Pancreas (tissue), 10 donors: ENCODE measurements around the gene LGALS3BP. TPM values are rescaled to one million over a fixed set of nuclear protein-coding genes. Genes with fewer than 3 reads are reported as not detected.
"Not testable (repeated sequence)": the region's sequence is repeated elsewhere in the genome, so short reads cannot be mapped to it uniquely, and the experiment has no call there.

ENCODE experiments used
- ATAC-seq, 4 donors: fragments of 200-7000 bp; cut with Tn5 transposase; one replicate each; pipeline versions ENCODE4 v1.8.0 to v1.9.1; 2020; ENCODE audit warnings: mild to moderate bottlenecking in 4 of 4, moderate library complexity in 4 of 4
- DNase-seq, 6 donors: peaks; one replicate each; pipeline ENCODE4 v3.0.0-alpha.2; 2020
- FAIRE-seq: peaks from 2 replicates; lab custom pipeline; 2012; peaks lifted over from hg19 to GRCh38; lab: Jason Lieb, UNC
- H3K27ac ChIP-seq, 4 donors: fragments of 200-600 bp; sonication (generic); 1 replicate in 3 of 4; 2 replicates in 1 of 4; pipeline versions ENCODE4 v1.5.0 to v1.8.0; 2020
- H3K27me3 ChIP-seq, 4 donors: fragments of 200-600 bp; one replicate each; pipeline ENCODE4 v1.8.0; 2021
- H3K36me3 ChIP-seq, 3 donors: fragments of 200-600 bp; sonication (generic) in 1 of 3; one replicate each; pipeline versions ENCODE4 v1.5.0 to v1.8.0; 2020 to 2021
- H3K4me1 ChIP-seq, 3 donors: fragments of 200-600 bp; one replicate each; pipeline ENCODE4 v1.8.0; 2021
- H3K4me3 ChIP-seq, 4 donors: fragments of 200-600 bp; sonication (generic) in 2 of 4; one replicate each; pipeline versions ENCODE4 v1.5.0 to v1.8.0; 2020 to 2021
- H3K9me3 ChIP-seq, 4 donors: fragments of 200-600 bp; one replicate each; pipeline ENCODE4 v1.8.0; 2021
- CTCF ChIP-seq, 4 donors: fragments of 200-600 bp; sonication (generic) in 3 of 4; IDR thresholded peaks; one replicate each; pipeline versions ENCODE4 v1.5.0 to v1.8.0; 2021; ENCODE audit warnings: antibody characterized with exemption in 4 of 4
- WGBS, 2 donors: extraction: QIAGEN DNeasy Blood & Tissue Kit; methylation state at CpG; one replicate each; pipeline ENCODE4 v1.1.7; 2013; 5-methylcytosine and 5-hydroxymethylcytosine counted together
- intact Hi-C, 3 donors: fragments of 100-400 bp; cut with DNase I; formaldehyde crosslinking; loops; one replicate each; pipeline versions ENCODE4 v1.11.1 to v1.14.2; 2022
- polyA plus RNA-seq, 2 donors: library from polyadenylated mRNA; stranded (reverse); fragments of 200-250 nt; gene quantifications; one replicate each; pipeline ENCODE4 v1.2.3, GENCODE V29; 2013
- total RNA-seq, 6 donors: library from RNA; stranded (reverse); fragmentation: NEBNext Ultra II Directional in 4 of 6; extraction: Animal tissue kit (Norgen Biotek cat#: 25700) in 4 of 6; gene quantifications; one replicate each; pipeline versions ENCODE4 v1.2.1 to v1.2.4, GENCODE V29; 2021 to 2023
- donor health status: healthy with polysubstance abuse.
- donor health status: DM: no; HTN: no; CAD: no; lungs with moderate emphysema.
- donor health status: DM: no; HTN: no; CAD: no.
- donor health status: control.
- donor health status: control.
- donor health status: Bipolar disorder and iron deficiency.
- donor health status: DM: yes; HTN: yes; CAD: no.
- donor health status: DM: no; HTN: no; CAD: no.
- donor health status: DM: no; HTN: no; CAD: no.
- donor health status: DM: yes; HTN: yes; CAD: no.

Gene LGALS3BP
- total and polyA plus RNA-seq, 8 donors = 35.3 to 169 (median 77.2) TPM

DNA sequence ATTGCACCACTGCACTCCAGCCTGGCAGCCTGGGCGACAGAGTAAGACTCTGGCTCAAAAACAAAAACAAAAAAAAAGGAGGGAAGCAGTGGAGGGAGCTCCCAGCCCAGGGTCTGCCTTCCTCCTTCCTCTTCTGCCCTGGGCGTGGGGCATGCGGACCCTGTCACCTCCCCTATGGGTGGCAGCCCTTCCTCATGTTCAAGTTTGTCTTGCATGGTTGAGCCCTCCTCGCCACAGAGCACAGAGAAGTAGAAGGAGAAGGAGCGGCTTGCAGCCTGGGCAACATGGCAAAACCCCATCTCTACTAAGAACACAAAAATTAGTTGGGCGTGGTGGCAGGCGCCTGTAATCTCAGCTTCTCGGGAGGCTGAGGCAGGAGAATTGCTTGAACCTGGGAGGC is 33.1 kb downstream of the LGALS3BP start:
- Histone ChIP-seq H3K27me3 (no peaks in the 10 kb centered on the region), H3K27ac (peak overlapping the region in 3 of 4 donors; percentile 48 to 85 (median 82)), H3K36me3 (no peaks in the 10 kb centered on the region), H3K9me3 (no peaks in the 10 kb centered on the region), H3K4me1 (peaks cover 0 to 18% (median 9%) of the 10 kb centered on the region in 3 donors), H3K4me3 (no peak overlapping the region)
- WGBS, 2 donors = 89 to 92% methylated on average over 8 of the region's 8 CpGs
- FAIRE-seq = no peak
- no peak for DNase-seq
- no peak for ATAC-seq
- intact Hi-C loops = no loop called here
- TF ChIP-seq CTCF (IDR thresholded peaks at IDR 0.05) = no peak

DNA sequence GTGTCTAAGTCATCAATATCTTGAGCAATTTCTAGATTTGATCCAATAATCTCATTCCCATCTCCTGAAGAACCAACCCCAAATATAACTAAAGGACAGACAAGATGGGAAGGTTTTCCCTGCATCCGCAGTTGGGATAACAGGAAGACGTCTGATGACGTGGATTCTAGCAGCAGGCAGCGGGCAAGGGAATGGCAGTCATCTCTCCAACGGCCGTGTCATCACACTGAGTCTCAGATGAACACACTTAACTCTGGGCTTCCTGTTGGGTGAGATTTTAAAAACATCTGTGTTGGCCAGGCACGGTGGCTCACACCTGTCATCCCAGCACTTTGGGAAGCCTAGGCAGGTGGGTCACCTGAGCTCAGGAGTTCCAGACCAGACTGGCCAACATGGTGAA is 33.6 kb downstream of the LGALS3BP start:
- intact Hi-C loops = no loop called here
- Histone ChIP-seq H3K27me3 (no peaks in the 10 kb centered on the region), H3K4me1 (peaks cover 0 to 18% (median 9%) of the 10 kb centered on the region in 3 donors), H3K9me3 (no peaks in the 10 kb centered on the region), H3K4me3 (no peak overlapping the region), H3K27ac (no peak overlapping the region), H3K36me3 (no peaks in the 10 kb centered on the region)
- 93 to 94% methylated on average over 7 of the region's 7 CpGs for WGBS, 2 donors
- no peak for TF ChIP-seq CTCF (IDR thresholded peaks at IDR 0.05)
- DNase-seq (no peak), ATAC-seq (no peak), FAIRE-seq (no peak)

DNA sequence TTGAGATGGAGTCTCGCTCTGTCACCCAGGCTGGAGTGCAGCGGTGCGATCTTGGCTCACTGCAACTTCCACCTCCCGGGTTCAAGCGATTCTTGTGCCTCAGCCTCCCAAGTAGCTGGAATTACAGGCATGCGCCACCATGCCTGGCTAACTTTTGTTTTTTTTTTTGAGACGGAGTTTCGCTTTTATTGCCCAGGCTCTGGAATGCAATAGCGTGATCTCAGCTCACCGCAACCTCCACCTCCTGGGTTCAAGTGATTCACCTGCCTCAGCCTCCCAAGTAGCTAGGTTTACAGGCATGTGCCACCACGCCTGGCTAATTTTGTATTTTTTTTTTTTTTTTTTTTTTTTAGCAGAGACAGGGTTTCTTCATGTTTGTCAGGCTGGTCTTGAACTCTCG is 34.3 kb downstream of the LGALS3BP start:
- intact Hi-C loops, H3K27me3 ChIP-seq, H3K4me3 ChIP-seq, H3K36me3 ChIP-seq, H3K9me3 ChIP-seq, ATAC-seq, DNase-seq, H3K27ac ChIP-seq, FAIRE-seq: not testable (repeated sequence)
- 92 to 96% methylated on average over 12 of the region's 12 CpGs for WGBS, 2 donors
- H3K4me1 ChIP-seq = peaks cover 0 to 18% (median 9%) of the 10 kb centered on the region in 3 donors

- FAIRE-seq (no peak), ATAC-seq (no peak), DNase-seq (no peak)
- H3K36me3 ChIP-seq = no peaks in the 10 kb centered on the region
- peaks cover 0 to 18% (median 9%) of the 10 kb centered on the region in 3 donors for H3K4me1 ChIP-seq
- no peak overlapping the region for H3K27ac ChIP-seq
- no peak for TF ChIP-seq CTCF (IDR thresholded peaks at IDR 0.05)
- no peak overlapping the region for H3K4me3 ChIP-seq
- intact Hi-C loops = no loop called here
- WGBS, 2 donors = 79 to 90% methylated on average over 10 of the region's 10 CpGs
- no peaks in the 10 kb centered on the region for H3K9me3 ChIP-seq
- H3K27me3 ChIP-seq = no peaks in the 10 kb centered on the region
Measured at GRCh38 chr17:78944956-78945355, 34.8 kb downstream of the LGALS3BP start.

DNA sequence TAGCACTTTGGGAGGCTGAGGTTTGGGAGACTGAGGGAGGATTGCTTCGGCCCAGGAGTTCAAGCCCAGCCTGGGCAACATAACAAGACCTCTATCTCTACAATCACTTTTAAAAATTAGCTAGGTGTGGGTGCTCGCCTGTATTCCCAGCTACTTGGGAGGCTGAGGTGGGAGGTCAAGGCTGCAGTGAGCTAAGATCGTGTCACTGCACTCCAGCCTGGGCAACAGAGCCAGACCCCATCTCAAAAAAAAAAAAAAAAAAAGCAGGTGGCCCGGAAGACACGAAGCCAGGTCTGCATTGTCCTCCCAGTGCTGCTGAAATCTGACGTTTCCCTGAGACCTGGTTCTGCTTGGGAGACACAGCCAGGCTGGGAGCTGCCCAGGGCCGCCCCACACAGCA is 35.7 kb downstream of the LGALS3BP start:
- ATAC-seq = no peak
- WGBS, 2 donors = 82 to 89% methylated on average over 7 of the region's 7 CpGs

More for the DNA sequence above, 35.7 kb downstream of the LGALS3BP start:
- no peaks in the 10 kb centered on the region for H3K27me3 ChIP-seq
- DNase-seq (no peak), FAIRE-seq (no peak)
- H3K4me3 ChIP-seq = no peak overlapping the region
- no peak overlapping the region for H3K27ac ChIP-seq
- intact Hi-C loops = no loop called here
- H3K36me3 ChIP-seq = no peaks in the 10 kb centered on the region
- H3K4me1 ChIP-seq = peaks cover 0 to 18% (median 9%) of the 10 kb centered on the region in 3 donors
- TF ChIP-seq CTCF (IDR thresholded peaks at IDR 0.05) = no peak
- no peaks in the 10 kb centered on the region for H3K9me3 ChIP-seq
